ENCODE data around the gene HEPACAM. TPM values are rescaled to one million over a fixed set of nuclear protein-coding genes. Genes with fewer than 3 reads are reported as not detected.

HEPACAM gene
- total RNA-seq, 1 experiment from 2014 or later = 0.11 TPM

GRCh38 chr11:124891373-124891861 lies 44.4 kb downstream of the HEPACAM start:
- H3K79me2 ChIP-seq (ENCODE audit: low read length) = no peaks in the 10 kb centered on the region
- no peaks in the 10 kb centered on the region for H4K20me1 ChIP-seq (ENCODE audit: low read length)
- no peak overlapping the region for H2AFZ ChIP-seq (ENCODE audit: low read length)
- no peak for TF ChIP-seq EZH2phosphoT487 (IDR thresholded peaks at IDR 0.05; ENCODE audit: borderline replicate concordance, low read length)
- H3K27me3 ChIP-seq (ENCODE audit: low read length) = no peaks in the 10 kb centered on the region
- no TSS peak for BruUV-seq (replicated peaks)
- H3K4me1 ChIP-seq (ENCODE audit: insufficient read depth, low read length) = peaks cover 12% of the 10 kb centered on the region
- intact Hi-C loops (cut with micrococcal nuclease) = no loop called here
- DNase-seq = no peak
- H3K36me3 ChIP-seq (ENCODE audit: low read depth, low read length) = no peaks in the 10 kb centered on the region
- no peak overlapping the region for H3K4me2 ChIP-seq (ENCODE audit: low read length)
- H3K9ac ChIP-seq (ENCODE audit: low read length) = no peak overlapping the region
- H3K9me2 ChIP-seq (replicated peaks; ENCODE audit: low read length) = no peaks in the 10 kb centered on the region
- H3K9me3 ChIP-seq (ENCODE audit: low read length) = no peaks in the 10 kb centered on the region
- H3K27ac ChIP-seq (ENCODE audit: low read length) = no peak overlapping the region
- H3F3A ChIP-seq (ENCODE audit: low read length, unreplicated experiment) = no peaks in the 10 kb centered on the region
- no peak overlapping the region for H3K4me3 ChIP-seq (ENCODE audit: low read length)
- CTCF ChIA-PET = interaction anchor here (0.7 kb wide), 1 partner anchor 15 kb away, joined by 4 read pairs; no protein-coding TSS in a partner anchor
- POLR2A ChIA-PET (ENCODE audit: unreplicated experiment) = no interaction called here
- no peak for ATAC-seq

- Histone ChIP-seq H3K9ac (ENCODE audit: low read length) (no peak overlapping the region), H3K9me2 (replicated peaks; ENCODE audit: low read length) (no peaks in the 10 kb centered on the region), H3F3A (ENCODE audit: low read length, unreplicated experiment) (no peaks in the 10 kb centered on the region), H3K36me3 (ENCODE audit: low read depth, low read length) (no peaks in the 10 kb centered on the region), H3K4me3 (ENCODE audit: low read length) (no peak overlapping the region), H3K27ac (ENCODE audit: low read length) (no peak overlapping the region), H3K27me3 (ENCODE audit: low read length) (no peaks in the 10 kb centered on the region), H3K4me1 (ENCODE audit: insufficient read depth, low read length) (peaks cover 7% of the 10 kb centered on the region; the same call in 1 of the 2 replicates), H3K4me2 (ENCODE audit: low read length) (no peak overlapping the region), H2AFZ (ENCODE audit: low read length) (no peak overlapping the region), H4K20me1 (ENCODE audit: low read length) (no peaks in the 10 kb centered on the region), H3K79me2 (ENCODE audit: low read length) (no peaks in the 10 kb centered on the region), H3K9me3 (ENCODE audit: low read length) (no peaks in the 10 kb centered on the region)
- POLR2A ChIA-PET (ENCODE audit: unreplicated experiment) = no interaction called here
- ATAC-seq (no peak), DNase-seq (no peak)
- CTCF ChIA-PET = no interaction called here
- intact Hi-C loops (cut with micrococcal nuclease) = no loop called here
- no TSS peak for BruUV-seq (replicated peaks)
- TF ChIP-seq EZH2 (IDR thresholded peaks at IDR 0.05; ENCODE audit: low read length, unreplicated experiment) (no peak), EZH2phosphoT487 (IDR thresholded peaks at IDR 0.05; ENCODE audit: borderline replicate concordance, low read length) (no peak), CTCF (conservative IDR thresholded peaks at IDR 0.05; ENCODE audit: low read depth, low read length) (no peak)
These were observed 45.0 kb downstream of the HEPACAM start for GRCh38 chr11:124890683-124891372.

- Histone ChIP-seq H4K20me1 (ENCODE audit: low read length) (no peaks in the 10 kb centered on the region), H3K4me2 (ENCODE audit: low read length) (no peak overlapping the region), H3K27me3 (ENCODE audit: low read length) (no peaks in the 10 kb centered on the region), H3K27ac (ENCODE audit: low read length) (no peak overlapping the region), H3K79me2 (ENCODE audit: low read length) (no peaks in the 10 kb centered on the region), H2AFZ (ENCODE audit: low read length) (no peak overlapping the region), H3K9me2 (replicated peaks; ENCODE audit: low read length) (no peaks in the 10 kb centered on the region), H3K9ac (ENCODE audit: low read length) (no peak overlapping the region), H3K4me1 (ENCODE audit: insufficient read depth, low read length) (peaks cover 7% of the 10 kb centered on the region; the same call in 1 of the 2 replicates), H3F3A (ENCODE audit: low read length, unreplicated experiment) (no peaks in the 10 kb centered on the region), H3K9me3 (ENCODE audit: low read length) (no peaks in the 10 kb centered on the region), H3K36me3 (ENCODE audit: low read depth, low read length) (no peaks in the 10 kb centered on the region), H3K4me3 (ENCODE audit: low read length) (no peak overlapping the region)
- DNase-seq (no peak), ATAC-seq (no peak)
- ChIA-PET CTCF (no interaction called here), POLR2A (ENCODE audit: unreplicated experiment) (no interaction called here)
- TF ChIP-seq EZH2phosphoT487 (IDR thresholded peaks at IDR 0.05; ENCODE audit: borderline replicate concordance, low read length) = no peak
- TF ChIP-seq EZH2 (IDR thresholded peaks at IDR 0.05; ENCODE audit: low read length, unreplicated experiment) = no peak
- BruUV-seq (replicated peaks) = no TSS peak
- intact Hi-C loops (cut with micrococcal nuclease) = no loop called here
These were observed 45.7 kb downstream of the HEPACAM start for GRCh38 chr11:124890151-124890550.

Data from PC-3 (cell line).